GM19455 (cell line): ENCODE measurements around the gene TGFBR3L.
A peak's percentile ranks its signal among the peaks of the same experiment; 100 is the strongest.

ENCODE experiments used
- ATAC-seq: cut with Tn5 transposase; IDR thresholded peaks from one replicate; pipeline ENCODE4 v1.9.1; 2021; ENCODE audit not compliant: unreplicated experiment

TGFBR3L gene

DNA sequence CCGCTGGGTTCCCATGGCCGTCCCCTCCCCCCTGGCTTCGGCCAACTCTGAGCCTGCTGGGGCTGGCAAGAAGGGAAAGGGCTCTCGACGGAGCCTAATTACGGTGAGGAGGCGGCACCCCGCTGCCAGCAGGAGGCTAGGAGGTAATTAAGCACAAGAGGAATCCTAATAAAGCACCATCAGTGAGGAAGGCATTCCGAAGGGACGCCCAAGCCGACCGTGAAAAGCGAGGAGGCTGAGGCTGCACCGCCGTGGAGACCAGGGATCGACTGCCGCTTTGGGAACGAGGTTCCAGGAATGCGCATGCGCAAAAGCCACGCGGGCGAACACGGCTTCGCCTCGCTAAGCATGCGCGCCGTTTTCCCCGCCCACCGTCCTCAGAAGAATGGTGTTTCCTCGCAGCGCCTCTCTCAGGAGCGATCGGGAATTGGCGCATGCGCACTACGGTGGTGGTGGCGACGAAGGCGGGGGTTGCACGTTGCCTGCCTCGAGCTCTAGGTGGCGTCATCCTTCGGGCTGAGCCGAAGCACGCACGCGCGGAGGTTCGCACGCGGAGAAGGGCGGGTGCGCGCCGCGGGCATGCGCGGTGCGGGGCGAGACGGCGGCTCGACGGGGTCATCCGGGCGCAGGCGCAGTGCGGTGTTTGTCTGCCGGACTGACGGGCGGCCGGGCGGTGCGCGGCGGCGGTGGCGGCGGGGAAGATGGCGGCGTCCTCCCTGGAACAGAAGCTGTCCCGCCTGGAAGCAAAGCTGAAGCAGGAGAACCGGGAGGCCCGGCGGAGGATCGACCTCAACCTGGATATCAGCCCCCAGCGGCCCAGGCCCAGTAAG, 11.2 kb upstream of the TGFBR3L start, which contains the start of gene MAP2K7:
Gene MAP2K7 (plus strand): TSS at position 634 of the 830 bp plus-strand sequence. CDS start 68 bp downstream, at position 702.
- ATAC-seq = peak; percentile 74

GRCh38 chr19:7904074-7905020, 10.3 kb upstream of the TGFBR3L start:
- peak; percentile 36 for ATAC-seq

GRCh38 chr19:7905268-7905667, 9.4 kb upstream of the TGFBR3L start:
- no peak for ATAC-seq

- ATAC-seq = no peak
These were observed 8.8 kb upstream of the TGFBR3L start for GRCh38 chr19:7905859-7906258.

DNA sequence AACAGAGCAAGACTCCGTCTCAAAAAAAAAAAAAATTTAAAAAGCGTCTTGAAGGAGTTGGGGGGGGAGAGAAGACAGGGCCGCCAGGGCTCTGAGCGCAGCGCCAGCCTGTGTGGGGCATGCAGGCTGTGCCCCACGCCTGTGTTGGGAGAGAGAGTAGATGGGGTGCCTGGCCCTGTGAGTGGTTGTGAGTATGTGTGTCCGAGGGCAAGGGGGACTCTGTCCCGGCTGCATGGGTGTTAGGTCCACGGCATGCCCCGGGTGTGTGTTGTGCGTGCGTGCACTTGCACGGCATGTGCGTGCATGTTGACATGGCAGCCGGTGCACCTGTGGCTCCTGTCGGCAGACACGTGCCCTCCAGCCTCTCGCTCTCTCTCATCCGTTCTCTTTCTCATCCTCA, 7.5 kb upstream of the TGFBR3L start:
- ATAC-seq = no peak

DNA sequence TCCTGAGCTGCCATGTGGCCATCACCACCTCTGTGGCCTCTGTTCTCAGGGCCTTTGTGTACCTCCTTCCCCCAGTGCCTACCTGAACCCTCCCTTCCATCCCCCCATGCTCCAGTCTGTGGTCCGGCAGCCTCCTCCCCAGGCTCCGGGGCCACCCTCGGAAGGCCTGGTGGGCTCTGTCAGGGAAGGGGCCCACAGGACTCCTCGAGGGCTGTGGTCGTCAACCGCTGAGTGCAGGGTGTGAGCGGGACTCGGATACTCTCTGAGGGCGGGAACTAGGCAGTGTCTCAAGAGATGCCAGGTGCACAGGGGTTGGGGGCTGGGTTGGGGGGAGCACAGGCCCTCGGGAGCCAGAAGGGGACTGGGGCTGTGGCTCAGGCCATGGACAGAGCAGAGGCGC, 7.1 kb upstream of the TGFBR3L start:
- ATAC-seq = no peak

DNA sequence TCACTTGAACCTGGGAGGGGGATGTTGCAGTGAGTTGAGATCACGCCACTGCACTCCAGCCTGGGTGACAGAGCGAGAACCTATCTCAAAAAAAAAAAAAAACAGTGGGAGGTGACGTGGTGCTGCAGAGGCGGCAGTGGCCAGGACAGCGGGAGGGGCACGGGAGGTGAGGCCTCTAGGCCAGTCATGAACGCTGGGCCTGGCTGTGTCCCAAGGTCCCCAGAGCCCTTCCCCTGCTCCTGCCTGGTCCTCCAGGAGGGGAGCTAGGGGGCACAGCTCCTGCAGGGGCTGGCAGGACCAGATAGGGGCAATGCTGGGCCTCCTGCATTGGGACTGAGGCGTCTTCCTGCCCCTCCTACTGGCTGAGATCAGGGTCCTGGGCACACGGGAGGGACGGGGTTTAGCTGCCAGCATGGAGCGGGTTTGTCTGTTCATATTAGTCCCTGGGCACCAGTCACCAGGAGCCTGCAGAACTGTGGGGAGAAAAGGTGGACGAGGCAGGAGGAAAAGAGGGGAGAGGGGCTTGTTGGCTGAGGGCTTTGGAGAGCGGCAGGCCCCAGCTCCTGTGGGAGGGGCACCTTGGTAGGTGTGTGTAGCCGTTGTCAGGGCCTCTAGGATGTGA, 6.4 kb upstream of the TGFBR3L start:
- no peak for ATAC-seq

DNA sequence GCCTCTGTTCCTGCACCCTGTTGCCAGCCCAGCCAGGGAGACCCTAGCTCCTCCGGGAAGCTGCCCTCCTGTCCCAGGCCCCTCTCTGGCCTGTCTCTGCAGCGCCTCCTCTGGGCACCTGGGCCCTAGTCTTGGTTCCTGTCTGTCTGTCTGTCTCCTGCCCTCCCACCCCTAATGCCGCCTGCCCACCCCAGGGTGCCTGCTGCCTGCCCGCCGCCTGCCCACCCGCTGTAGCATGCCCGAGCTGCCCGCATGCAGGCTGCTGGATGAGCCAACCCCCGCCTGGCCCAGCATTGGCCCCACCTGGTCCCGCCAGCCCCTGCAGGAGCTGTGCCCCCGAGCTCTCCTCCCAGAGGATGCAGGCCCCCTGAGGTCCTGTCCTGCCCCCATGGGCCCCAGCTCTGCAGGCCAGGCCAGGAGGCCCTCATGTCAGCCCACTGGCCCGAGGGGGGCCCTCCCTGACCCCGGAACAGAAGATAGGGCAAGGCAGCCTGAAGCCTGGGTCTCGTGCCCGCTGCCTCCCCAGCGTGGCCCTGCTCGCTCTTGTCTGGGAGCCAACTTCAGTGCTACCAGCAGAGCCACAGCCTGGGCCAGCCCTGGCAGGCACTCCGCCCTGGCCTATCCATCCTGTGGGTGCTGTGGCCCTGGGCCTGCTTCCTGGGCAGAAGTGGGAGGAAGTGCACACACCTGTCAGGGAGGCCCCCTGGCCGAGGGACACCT, 5.7 kb upstream of the TGFBR3L start:
- no peak for ATAC-seq

DNA sequence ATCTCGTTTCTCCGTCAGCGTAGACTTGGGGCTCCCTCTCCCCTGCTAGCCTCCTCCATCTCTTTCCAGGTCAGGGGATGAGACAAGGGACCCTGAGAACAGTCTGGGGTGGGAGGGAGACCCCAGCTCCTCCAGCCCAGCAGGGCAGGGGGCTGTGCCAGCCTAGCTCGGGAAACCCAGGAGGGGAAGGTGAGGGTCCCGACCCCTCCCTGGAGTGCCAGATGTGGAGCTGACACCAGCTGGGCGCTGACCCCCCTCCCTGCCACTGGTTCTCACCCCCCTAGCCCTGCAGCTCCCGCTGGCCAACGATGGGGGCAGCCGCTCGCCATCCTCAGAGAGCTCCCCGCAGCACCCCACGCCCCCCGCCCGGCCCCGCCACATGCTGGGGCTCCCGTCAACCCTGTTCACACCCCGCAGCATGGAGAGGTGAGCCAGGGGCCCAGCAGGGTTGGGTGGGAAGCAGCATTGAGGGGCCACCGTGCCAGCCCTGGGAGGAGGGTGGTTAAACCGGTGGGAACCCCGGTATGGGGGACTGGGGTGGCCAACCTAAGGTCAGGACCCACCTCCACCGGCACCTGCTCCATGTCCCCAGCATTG, 5.1 kb upstream of the TGFBR3L start:
- no peak for ATAC-seq

- ATAC-seq = no peak
These were observed 4.1 kb upstream of the TGFBR3L start for GRCh38 chr19:7910321-7911161.

- no peak for ATAC-seq
These were observed 3.0 kb upstream of the TGFBR3L start for GRCh38 chr19:7911508-7912143.

GRCh38 chr19:7912144-7912696, 2.4 kb upstream of the TGFBR3L start:
- no peak for ATAC-seq

DNA sequence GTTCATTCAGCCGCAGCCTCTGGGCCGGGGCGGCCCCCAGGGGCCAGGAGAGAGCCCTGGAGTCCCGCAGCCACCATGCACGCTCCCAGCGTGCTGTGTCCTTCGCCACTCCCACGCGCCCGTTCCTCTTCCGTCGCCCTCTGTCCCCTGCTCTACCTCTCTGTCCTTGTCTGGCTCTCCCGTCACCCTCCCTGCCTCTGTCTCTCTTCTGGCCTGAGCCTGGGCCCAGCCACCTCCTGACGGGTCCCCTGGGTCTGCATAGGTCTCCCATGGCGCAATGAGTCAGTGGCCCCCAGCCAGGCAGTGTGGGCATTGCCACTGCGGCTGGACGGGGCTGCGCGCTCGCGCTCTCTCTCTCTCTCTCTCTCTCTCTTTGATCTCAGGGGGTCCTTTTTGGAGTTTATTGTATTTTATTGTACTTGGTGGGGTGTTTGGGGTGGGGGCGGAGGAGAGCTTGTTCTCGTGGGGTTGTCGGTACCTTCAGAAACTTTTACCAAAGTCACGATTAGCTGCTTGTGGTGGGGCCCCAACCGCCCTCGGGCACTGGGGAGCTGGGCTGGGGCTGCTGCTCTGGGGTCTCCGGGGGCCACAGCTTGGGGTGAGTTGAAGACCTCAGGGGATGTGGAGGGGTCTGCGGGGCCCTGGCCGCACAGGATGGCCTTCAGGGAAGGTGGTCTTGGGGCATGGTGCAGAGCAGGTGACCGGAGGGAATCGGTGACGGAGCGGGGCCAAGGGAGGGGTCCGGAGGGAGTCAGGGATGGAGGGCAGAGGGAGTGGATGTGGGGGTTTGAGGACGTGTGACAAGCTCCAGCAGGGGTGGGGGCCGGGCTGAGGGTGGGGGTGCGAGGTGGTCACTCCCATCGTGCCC, 1.7 kb upstream of the TGFBR3L start:
- ATAC-seq = no peak

DNA sequence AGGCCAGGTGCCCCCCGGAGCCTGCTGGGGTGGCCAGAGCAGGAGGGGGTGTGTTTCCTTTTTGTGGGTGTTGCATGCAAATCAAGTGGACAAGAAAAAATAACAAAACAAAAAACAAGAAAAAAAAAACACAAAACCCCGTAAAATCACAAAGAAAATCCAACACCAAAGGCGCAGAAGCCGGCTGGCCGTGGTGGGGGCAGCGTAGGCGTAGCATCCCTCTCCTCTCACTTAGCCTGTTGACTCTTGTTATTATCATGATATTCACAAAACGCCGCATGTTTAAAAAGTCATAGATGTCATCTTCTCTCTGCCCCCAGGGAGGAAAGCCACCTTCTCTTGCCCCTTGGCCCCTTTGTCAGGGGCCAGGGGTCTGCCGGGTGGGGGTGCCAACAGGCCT, 978 bp upstream of the TGFBR3L start:
- no peak for ATAC-seq

- ATAC-seq = no peak
These were observed 531 bp upstream of the TGFBR3L start for GRCh38 chr19:7914099-7914498.

GRCh38 chr19:7915250-7916102, 846 bp downstream of the TGFBR3L start:
- ATAC-seq = no peak
